Activated CD4-positive, alpha-beta T cell treated with anti-CD3 and anti-CD28 coated beads for 24 hours (primary cell): ENCODE measurements around the gene BOD1L1.
A peak's percentile ranks its signal among the peaks of the same experiment; 100 is the strongest.

Experiments
- DNase-seq, 2 donors: peaks; one replicate each; pipeline ENCODE4 v3.0.0-alpha.2; 2020; ENCODE audit warnings: low read depth in 2 of 2

The BOD1L1 gene

DNA sequence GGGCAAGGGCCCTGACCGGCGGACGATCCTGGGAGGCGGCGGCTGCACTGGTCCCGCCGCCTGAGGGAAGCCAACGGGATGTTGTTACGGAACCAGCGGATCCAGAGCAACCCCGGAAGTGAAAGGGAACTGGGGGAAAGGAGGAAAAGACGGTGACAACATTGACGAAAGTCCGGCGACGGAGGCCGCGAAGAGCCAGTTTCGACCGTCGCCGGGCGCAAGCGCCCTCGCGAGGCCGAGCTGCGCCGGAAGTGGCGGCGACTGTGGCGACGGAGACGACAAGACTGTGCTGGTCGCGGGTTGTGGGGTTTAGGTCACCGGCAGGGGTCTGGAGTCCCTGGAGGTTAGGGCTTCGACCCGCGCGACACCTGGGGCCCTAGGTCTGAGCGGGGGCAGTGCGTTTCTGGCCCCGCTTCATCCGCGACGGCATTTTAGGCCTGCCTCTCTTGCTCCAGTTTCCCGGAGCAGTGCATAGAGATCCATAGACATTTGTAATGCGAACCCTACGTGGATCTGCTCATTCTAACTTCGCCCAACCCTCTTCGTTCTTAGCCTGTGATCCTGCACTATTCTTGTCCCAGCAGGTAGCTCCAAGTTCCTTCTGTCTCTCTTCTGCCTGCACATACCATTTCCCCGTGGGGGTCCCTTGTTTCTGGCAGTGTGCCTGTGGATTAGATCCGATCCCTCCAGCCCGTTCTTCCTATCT lies at the start of gene BOD1L1:
Gene BOD1L1, minus strand, starts transcription at position 120 of the 706 bp plus-strand sequence. CDS start 138 bp downstream, outside the sequence.
- DNase-seq: peak; percentile 60 to 67

DNA sequence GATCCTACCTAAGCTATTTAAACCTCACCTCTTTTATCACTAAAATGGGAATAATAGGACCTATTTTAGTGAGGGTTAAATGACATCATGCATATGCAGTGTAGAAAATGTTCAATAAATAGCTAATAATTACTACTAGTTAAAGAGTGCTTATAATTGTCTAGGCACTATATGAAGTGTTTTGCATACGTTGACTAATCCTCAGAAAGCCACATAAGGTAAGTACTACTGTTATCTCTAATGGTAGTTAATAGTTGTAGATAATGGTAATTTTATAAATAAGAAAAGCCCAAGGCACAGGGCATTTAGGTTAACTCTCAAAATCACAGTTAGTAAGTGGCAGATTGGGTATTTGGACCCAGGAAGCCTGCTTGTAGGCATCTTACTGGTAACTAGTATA lies 47.4 kb upstream of the BOD1L1 start:
- no peak for DNase-seq

DNA sequence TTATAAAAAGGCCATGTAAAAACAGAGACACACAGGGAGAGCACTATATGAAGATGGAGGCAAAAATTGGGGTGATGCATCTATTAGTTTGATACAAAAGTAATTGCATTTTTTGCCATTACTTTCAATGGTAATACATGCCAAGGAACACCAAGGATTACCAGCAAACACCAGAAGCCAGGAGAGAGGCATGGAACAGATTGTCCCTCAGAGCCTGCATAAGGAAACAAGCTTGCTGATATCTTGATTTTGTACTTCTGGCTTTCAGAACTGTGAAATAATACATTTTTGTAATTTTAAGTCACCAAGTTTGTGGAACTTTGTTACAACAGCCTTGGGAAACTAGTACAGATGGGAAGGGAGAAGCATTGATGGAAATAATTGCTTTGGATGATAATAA lies 45.6 kb upstream of the BOD1L1 start:
- DNase-seq: no peak

DNA sequence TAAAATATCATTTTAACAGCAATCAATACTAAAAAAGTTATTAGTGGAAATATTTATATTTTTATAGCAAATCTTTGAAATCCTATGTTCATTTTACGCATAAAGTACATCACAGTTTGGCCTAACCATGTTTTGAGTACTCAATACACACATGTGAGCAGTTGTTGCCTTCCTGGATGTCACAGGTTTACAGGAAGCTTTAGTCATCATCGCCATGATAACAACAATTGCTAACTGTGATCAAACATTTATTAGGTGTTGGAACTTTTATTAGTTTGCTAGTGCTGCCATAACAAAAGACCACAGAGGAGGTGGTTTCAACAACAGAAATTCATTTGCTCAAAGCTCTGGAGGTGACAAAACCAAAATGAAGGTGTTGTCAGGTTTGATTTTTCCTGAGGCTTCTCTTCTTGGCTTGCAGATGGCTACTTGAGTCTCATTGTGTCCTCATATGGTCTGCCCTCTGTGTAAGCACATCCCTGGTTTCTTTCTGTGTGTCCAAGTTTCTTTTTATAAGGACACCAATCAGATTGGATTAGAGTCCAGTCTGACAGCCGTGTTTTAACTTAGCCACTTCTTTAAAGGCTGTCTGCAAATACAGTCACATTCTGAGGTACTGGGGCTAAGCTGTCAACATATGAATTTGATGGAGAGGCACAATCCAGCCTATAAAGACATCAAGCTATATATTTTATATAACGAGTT lies 43.1 kb upstream of the BOD1L1 start:
- no peak for DNase-seq

DNA sequence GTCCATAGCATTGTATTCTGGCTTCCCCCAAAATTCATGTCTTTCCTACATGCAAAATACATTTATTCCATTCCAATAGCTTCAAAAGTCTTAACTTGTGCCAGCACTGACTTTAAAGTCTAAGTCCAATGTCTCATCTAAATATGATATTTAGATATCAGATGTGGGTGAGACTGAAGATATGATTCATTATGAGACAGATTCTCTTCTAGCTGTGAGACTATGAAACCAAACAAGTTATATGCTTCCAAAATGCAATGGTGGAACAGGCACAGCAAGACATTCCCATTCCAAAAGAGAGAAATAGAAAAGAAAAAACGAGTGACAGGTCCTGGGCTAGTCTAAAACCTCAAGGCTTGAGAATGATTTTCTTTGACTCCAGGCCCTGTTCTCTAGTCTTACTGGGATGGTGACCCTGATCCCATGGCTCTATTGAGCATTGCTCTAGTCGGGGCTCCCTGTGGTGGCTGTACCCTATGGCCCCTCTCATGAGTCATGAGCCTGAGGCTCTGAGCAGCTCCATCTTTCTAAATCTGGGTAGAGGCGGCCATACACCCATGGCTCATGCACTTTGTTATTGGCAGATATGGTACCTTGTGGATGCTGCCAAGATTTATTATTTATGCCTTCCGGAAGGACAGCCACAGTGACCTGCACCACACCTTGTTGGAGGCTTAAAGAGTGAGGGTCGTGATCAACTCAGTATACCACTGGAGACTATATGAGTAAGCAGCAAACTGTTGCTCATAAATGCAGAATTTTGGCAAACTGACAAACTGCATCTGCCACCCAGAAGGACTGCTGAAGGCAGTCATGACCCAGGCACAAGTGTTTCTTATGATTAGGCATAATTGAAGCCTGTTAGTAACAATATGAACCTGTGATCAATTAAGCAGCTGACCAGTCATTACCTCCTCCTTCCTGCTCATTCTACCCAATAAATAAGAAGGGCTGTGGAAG lies 38.5 kb upstream of the BOD1L1 start:
- no peak for DNase-seq

DNA sequence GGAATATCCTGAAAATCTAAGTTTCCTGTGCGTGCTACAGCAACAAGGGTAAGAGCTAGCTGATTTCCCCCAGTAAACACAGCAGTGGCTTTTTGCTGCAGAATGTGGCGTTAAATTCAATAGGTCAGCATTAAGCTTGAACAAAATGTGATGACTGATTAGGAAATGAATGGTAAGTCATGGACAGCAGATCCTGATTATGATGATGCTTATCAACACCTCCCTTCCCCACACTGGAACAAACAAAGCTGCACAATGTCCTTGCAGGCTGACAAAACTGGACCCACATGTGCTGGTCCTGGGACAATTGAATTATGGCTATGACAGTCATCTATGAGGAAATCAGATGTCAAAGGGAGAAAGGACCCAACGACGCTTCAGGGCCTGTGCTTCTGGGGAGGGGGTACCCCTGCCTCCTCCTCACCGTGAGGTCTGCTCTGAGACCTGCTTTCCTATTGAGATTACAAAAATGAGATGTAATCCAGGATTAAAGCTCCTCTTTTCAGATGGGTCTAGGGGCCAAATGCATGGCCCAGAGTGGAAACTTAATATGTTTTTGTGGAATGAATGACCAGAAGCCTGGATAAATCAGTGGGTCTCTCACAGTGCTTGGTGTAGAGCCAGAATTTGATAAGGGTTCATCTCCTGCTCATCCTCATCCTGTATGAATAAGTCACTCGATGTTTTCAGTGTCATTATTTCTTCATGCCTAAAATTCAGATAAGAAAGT lies 32.0 kb upstream of the BOD1L1 start:
- DNase-seq: no peak

DNA sequence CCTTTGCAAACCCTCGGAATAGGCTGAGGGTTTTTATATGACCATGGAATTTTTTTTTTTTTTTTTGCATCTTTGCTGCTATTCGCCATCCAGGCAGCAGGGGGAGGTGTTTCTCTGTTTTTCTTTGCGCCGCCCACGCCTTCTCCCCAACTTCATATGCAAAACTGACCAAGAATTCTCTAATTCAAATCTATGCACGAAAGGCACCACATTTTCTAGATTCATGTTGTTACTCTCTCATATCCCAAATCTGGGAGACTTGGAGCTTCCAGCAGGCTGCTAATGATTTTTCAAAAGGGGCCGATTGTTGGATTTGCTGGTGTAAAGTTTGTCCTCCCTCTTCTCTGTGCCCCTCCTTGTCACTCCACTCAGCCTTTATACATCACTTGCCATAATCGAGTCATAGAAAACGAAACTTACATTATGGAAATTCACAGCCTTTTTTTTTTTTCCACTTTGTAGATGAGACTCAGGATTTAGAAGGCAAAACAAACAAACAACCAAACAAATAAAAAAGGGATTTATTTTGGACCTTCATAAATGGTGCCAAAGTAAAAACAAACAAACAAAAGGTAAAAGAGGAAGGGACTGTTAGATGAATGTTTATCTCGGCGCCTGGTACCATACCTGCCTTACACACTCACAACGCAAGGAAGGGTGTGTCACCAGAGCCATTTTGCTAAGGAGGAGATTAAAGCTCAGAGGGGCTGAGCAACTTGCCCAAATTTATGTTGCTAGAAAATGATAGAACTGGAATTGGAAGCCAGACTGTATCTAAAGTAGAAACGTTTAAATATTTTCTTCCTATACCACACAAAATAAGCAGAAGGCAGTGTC lies 29.3 kb upstream of the BOD1L1 start:
- DNase-seq: peak; percentile 65 to 71

DNA sequence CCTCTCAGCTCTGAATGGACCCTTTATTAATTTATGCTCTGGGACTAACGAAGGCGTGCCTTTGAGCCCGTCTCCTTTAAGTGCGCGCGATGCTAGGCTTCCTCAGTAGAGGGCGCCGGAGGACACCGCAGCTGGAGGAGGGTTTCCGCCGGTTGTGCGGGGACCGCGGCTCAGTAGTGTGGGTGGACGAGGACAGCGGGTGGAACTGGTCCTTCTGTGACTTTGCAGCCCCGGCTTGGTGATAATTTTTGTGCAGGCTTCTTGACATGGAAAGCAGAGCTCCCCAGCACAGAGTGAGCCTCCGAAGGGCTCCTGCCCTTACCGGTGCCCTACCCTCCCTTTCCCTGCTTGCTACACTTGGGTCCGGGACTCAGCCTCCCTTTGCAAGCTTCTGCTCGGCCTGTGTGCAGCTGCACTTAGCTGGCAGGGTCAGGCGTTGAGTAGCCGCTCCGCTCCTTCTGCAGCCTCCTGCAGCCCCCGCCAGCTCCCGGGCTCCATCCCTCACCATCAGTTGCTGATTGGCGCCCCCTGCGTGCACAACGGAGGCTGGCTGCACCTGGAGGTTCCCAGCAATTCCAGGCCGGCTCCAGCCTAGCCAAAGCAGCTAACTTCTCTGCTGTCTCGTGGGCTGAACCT lies 26.8 kb upstream of the BOD1L1 start:
- DNase-seq: peak; percentile 70 to 79

DNA sequence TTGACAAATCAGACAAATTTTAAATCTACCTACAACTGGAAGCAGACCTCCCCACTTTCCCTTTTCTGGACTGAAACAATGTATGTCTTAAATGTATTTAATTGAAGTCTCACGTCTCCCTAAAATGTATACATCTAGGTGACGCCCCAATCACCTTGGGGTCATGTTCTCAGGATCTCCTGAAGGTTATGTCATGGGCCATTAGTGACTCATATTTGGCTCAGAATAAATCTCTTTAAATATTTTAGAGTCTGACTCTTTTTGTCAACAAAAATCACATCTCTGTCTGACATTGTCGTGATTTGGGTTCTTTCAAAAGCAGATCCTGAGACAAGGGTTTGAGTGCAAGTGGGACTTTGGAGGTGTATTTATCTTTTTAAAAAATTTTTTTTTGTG lies 26.2 kb upstream of the BOD1L1 start:
- DNase-seq: no peak

DNA sequence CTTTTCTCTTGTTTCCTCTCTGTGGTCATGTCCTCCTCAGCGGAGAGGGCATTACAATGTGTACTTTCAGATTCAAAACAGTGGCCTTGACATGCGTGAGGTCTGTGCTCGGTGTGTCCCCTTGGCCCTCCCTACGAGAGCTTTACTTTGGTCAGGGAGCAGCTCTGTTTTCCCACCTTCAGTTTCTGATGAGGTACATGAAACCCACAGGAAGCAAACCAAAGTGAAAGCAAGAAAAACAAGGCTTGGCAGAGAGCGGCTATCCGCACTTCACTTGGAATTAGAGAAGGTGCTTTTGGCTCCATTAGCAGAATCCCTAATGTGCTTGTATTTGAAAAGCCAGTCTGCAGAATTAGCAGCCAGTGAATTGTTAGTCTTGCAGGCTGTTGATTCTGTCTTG lies 19.5 kb upstream of the BOD1L1 start:
- no peak for DNase-seq

DNA sequence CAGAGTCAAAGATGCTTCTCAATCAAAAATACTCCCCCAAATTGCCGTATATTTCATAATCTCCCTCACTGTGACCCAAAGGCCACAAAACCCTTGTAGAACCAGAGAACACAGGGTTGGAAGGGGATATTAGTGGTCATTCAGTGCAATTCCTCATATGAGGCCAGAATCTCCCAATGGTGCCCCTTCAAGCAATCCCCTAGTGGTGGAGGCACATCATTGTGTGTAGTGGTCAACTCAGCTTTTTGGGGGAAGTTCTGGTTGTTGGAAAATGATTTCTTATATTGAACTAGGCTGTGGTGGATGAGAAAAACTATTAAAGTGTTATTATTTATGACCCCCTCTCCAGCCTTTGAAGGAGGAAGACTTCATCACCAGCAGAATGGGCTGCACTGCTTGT lies 17.6 kb upstream of the BOD1L1 start:
- no peak for DNase-seq

DNA sequence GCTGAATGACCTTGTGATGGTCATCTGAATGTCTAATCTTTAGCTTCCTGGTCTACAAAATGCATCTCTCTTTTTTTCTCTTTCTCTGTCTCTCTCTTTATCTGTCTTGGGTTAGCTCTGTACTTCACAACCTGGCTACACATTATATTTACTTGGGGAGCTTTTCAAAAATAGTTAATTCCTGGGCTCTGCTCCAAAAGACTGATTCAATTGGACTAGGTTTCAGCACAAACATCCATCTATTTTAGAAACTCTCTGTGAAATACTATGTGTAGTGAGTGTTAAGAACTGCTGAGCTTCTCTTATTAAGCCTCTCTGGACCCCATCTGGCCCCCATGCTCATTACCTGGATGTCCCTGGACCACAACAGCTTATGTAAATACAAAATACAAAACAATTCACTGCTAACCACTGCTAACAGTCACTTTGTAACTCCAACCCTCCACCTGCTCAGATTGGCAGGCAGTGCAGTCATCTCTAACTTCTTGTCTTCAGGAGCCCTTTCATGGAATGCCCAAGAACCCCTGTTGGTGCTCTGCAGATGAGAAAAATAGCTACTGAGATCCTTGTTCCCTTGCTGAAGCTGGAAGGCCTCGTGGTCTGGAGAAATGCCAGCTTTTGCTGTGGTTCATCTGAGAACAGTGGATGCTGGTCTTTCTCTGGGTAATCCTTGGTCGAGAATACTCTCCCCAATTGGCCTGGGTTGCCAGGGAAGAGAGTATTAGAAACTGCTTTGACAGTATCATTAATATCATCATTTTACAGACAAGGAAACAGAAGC lies 14.8 kb upstream of the BOD1L1 start:
- DNase-seq: no peak

DNA sequence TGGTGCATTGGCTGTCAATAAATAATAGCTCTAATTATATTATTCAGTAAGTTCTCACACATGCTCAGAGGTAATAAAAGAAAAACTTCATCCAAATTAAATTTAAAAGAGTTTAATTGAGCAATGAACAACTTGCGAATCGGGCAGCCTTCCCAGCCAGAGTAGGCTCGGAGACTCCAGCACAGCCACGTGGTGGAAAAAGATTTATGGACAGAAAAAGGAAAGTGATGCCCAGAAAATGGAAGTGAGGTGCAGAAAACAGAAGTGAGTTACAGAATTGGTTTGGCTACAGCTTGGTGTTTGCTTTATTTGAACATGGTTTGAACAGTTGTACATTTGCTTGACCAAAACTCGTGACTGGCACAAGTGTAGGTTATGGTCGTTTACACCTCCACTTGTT lies 13.6 kb upstream of the BOD1L1 start:
- DNase-seq: no peak

DNA sequence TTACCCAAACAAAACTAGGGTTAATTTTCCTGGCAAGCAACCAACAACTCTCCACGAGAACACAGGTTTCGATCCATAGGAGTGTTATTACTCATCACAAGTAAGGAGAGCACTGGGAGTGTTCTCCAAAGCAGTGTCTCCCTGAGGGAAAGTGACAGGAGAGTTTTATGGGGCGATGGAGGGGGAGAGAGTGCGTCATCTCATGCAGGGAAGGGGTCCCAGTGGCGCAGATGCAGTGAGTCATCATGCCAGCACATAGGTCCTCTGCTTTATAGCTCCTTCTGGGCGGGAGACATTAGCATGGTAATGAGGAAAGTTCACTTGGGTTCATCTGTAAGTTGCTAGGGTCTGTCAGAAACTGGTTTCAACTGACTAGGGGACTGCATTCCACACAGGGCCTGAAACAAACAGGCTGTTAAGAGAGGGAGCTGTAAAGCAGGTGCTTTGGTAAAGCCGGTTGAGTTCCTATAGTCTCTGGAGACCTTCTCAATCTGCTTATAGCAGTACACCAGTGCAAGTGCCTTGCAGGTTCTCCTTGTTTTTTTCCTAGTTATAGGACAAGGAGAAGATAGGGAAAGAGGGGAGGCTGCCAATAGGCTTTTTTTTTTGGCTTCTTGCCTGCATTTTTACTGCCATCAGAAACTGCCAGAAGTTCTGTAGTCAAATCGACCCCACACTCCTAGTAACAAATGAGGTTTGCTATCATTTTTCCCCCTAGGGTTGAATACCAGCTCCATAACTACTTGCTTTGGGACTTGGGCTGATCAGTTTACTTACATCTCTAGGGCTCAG lies 12.8 kb upstream of the BOD1L1 start:
- DNase-seq: no peak

DNA sequence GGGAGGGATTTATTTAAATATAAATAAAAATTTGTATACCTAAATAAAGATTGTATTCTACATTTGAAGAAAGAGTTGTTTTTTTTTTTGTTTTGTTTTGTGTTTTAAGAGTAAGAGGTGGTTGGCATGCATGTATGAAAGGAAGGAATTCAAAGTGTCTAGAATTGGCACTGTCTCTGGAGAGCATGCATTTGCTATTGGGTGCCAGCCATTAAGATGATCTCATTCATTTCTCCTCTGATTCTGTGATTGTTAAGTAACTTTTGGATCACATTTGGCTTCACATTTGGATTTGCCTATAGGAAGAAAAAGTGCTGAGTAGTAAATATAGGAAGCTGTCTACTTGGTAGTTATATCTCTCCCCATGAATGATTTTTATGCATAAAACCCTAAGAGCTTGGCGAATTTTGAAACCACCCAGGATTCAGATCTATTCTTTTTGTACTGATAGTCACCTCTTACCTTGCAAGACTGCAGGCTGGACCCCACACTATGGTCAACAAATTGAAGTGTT lies 7.8 kb upstream of the BOD1L1 start:
- DNase-seq: no peak

DNA sequence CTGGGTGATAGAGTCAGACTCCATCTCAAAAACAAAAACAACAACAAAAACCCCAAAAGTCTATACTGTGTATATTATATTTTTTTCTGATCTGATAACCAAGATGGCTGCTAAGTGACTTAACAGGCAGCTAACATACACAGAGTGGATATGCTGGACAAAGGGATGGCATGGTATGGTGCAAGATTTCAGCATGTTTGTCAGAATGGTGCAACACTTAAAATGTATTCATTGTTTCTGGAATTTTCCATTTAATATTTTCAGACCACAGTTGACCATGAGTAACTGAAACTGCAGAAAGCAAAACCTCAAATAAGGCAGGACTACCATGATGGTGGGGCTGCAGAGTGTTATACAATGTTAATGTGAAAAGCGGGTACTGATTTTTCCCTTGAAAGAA lies 6.1 kb upstream of the BOD1L1 start:
- DNase-seq: no peak

DNA sequence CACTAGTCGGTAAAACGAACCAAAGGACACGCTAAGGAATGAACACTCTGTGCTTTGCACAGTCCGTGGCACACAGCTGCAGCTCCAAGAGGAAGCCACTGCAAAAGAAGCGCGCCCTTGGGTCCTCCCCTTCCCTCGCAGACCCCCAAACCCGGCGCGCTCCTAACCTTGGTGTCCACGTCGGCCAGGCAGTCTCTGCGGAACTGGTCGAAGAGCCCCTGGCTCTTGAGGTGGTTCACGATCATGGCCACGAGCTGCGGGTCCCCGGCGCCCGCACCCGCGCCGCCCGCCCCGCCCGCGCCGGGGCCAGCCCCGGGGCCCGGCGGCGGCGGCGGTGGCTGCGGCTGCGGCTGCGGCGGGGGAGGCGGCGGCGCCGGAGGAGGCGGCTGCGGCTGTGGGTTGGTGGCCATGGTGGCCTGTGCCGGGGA lies 333 bp downstream of the BOD1L1 start:
- peak in 1 of 2 donors; percentile 2 for DNase-seq

DNA sequence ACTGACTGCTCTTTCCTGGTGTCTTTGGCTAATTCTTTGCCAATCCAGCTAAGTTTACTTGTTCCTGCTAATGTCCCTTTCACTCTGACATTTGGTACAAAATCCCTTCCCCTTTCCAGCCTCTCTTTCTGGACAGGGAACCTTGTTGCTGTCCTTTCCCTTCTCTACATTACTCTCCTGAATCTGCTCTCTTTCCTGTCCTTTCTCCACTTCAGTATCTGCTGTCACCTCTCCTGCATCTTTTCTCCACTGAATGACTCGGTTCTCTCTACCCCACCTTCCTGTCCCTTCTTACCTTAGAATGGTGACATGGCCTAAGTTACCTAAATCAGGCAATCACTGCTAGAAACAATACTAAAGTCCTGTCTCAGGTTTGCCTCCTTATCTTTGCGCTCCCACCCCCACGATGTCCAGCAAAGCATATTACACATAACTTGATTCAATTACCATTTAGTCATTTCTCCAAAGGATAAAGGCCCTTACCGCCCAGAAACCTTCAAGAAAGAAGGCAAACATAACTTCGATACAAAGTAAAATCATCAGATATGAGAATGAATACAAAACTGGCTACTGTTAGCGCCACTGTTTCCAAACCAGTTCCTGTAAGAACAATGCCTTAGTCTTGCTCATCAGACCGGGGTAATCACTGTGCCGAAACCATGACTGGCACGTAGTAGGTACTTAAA lies 890 bp downstream of the BOD1L1 start:
- no peak for DNase-seq
